ENCODE results near the gene TRAPPC12.

DNA sequence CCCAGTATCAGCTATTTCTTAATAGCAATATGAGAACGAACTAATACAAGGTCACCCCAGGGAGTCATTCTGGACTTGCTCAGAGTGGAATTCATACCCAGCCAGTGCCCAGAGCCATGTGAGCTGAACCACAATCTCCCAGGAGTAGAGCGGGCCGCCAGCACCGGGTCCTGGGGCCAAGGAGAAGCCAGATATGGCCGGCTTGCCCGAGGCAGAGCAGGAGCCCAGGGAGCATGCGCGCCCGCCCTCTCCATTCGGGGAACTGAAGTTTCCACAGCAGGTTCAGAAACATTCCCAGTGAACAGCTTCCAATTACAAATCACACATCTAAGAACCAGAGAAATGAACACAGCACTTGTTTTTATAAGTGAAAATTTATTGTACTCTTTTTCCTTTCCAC is 39.4 kb upstream of the TRAPPC12 start:
- TF ChIP-seq, protein P1, sequence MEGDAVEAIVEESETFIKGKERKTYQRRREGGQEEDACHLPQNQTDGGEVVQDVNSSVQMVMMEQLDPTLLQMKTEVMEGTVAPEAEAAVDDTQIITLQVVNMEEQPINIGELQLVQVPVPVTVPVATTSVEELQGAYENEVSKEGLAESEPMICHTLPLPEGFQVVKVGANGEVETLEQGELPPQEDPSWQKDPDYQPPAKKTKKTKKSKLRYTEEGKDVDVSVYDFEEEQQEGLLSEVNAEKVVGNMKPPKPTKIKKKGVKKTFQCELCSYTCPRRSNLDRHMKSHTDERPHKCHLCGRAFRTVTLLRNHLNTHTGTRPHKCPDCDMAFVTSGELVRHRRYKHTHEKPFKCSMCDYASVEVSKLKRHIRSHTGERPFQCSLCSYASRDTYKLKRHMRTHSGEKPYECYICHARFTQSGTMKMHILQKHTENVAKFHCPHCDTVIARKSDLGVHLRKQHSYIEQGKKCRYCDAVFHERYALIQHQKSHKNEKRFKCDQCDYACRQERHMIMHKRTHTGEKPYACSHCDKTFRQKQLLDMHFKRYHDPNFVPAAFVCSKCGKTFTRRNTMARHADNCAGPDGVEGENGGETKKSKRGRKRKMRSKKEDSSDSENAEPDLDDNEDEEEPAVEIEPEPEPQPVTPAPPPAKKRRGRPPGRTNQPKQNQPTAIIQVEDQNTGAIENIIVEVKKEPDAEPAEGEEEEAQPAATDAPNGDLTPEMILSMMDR (IDR thresholded peaks at IDR 0.05) = no peak
- TF ChIP-seq POLR2A (IDR thresholded peaks at IDR 0.05) (no peak), POLR2AphosphoS5 (IDR thresholded peaks at IDR 0.05) (no peak), EP300 (IDR thresholded peaks at IDR 0.05) (no peak)
